ENCODE results near the gene GRK1.

Gene GRK1

DNA sequence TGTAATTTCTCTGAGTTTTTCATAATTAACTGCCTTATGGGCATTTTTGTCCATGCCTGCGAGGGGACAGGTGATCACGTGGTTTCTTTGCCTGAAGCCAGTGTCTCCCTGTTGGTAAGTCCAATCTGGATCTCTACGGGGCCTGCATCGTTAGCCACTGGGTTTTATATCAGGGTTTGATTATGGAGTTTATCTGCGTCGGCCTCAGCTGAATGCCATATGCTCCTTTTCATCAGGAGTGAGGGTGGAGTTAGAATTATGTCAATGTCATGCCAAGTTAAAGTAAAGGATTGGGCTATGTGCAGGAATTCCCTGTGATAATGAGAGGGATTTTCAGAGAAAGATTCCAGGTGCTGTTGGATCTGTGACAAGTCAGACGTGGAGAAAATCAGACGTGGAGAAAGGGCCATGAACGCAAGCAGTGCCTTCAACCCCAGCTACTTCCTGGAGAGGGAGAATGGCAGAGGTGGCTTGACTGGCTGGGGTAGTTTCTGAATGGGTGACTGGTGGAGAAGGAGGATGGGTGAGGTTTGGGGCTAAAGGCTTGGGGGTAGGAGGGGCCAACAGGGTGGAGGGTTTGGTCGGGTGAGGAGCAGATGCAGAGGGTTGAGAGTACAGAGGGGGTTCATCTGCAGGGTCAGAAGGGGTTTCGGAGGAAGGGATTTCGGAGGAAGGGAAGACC is 116.3 kb downstream of the GRK1 start:
- no peak for DNase-seq

GRCh38 chr13:113783966-113784644 is 117.1 kb downstream of the GRK1 start:
- DNase-seq = no peak

GRCh38 chr13:113784645-113785024 is 117.6 kb downstream of the GRK1 start:
- no peak for DNase-seq

GRCh38 chr13:113785051-113786010 is 118.3 kb downstream of the GRK1 start:
- DNase-seq = no peak

DNA sequence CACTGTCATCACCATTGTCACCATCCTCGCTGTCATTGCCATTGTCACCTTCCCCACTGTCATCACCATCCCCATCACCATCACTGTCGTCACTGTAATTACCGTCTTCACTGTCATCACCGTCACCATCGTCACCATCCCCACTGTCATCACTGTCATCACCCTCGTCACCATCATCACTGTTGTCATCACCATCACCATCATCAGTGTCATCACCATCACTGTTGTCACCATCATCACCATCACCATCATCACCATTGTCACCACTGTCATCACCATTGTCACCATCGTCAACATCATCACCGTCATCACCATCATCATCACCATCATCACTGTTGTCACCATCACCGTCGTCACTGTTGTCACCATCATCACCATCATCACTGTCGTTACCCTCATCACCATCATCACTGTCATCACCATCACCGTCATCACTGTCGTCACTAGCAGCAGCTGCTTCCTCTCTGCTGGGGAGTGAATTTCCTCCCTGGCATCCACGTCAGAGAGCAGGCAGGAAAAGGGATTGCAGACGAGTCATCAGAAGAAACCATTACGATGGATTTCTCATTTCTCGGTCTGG is 119.3 kb downstream of the GRK1 start:
- DNase-seq = no peak
